Motor neuron (in vitro differentiated cells): Measurements from ENCODE around the gene TMEM121. TPM values are rescaled to one million over a fixed set of nuclear protein-coding genes. Genes with fewer than 3 reads are reported as not detected.

ENCODE experiments used
- ATAC-seq, 8 experiments: fragments of 200-7000 bp; cut with Tn5 transposase; replicated peaks in 6 of 8; 2 replicates each; pipeline ENCODE4 v1.8.0; 2021; ENCODE audit warnings: mild to moderate bottlenecking in 8 of 8, moderate library complexity in 8 of 8
- H3K27ac ChIP-seq, 2 donors: fragments of 250-450 bp; sonication (Bioruptor Pico); 2 replicates each; pipeline ENCODE4 v1.9.0; 2021; ENCODE audit warnings: antibody characterized with exemption in 2 of 2, mild to moderate bottlenecking in 2 of 2, moderate library complexity in 1 of 2
- H3K4me1 ChIP-seq, 2 donors: fragments of 250-450 bp; sonication (Bioruptor Pico); replicated peaks in 1 of 2; 2 replicates each; pipeline ENCODE4 v1.6.1; 2021; ENCODE audit warnings: antibody characterized with exemption in 2 of 2, mild to moderate bottlenecking in 2 of 2, moderate library complexity in 1 of 2
- H3K4me3 ChIP-seq, 5 donors: fragments of 250-450 bp; sonication (Bioruptor Pico); 2 replicates each; pipeline ENCODE4 v1.9.0; 2021; ENCODE audit warnings: antibody characterized with exemption in 5 of 5, mild to moderate bottlenecking in 5 of 5, moderate library complexity in 4 of 5
- WGBS, 10 experiments: fragments of 450-650 bp; shearing (Covaris generic); methylation state at CpG; one replicate each; pipeline ENCODE4 v1.0.0; 2022; 5-methylcytosine and 5-hydroxymethylcytosine counted together
- in situ Hi-C, 9 experiments: fragments of 400-800 bp; cut with MboI; loops; one replicate each; pipeline ENCODE4 v1.15.0; 2021; ENCODE audit warnings: low sequenced_read_pairs in 9 of 9, low pct_unique_long_range_greater_than_20kb in 2 of 9; ENCODE audit not compliant: unreplicated experiment in 9 of 9
- total RNA-seq, 8 experiments: library from RNA; unstranded; fragments of 300-600 nt; gene quantifications; 2 replicates each; pipeline versions ENCODE4 v1.2.3 to v1.2.4, GENCODE V29; 2022

The TMEM121 gene
- total RNA-seq, 8 experiments from 2014 or later, result 0.97 to 7.1 (median 3.0) TPM

DNA sequence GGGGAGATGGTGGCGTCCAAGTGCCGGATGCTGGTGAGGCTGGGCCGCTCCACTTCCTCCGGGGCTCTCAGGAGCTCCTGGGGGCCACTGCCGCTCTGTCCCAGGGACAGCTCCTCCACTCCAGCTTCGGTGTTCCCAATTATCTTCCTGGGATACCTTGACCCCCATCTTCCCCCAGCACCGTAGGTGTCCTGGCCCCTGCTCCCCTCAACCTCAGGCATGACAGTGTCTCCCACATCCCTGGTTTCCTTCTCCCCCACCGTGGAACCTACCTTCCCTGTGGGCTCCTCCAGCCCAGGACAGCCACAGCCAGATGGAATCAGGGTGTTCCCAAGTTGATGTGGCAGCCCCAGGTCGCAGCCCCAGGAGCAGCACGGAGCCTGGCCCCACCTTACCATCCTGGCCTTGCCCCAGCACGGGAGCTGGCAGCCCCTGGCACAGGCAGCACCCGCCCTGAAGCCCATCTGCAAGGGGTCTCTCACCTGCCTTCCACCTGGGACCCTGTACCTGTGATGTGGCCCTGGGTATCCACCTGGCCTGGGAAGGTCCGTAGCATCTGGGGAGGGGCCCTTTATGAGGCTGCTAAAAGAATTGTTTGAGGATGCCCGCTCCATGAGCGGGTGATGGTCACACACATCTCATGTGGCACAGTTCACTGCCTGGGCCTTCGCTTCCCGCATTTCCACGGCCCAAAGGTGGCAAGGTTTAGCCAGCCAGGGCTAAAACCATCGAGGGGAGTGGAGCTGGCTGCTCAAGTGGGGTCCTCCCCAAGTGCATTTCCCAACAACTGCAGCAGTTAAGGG lies 4.1 kb downstream of the TMEM121 start:
- WGBS, 10 experiments, result 80 to 93% (median 87%) methylated on average over 1 to 5 of the region's 19 CpGs; no CpG with 5 or more reads in 5 of the 10 experiments
- Histone ChIP-seq H3K4me3 (no peak overlapping the region), H3K4me1 (peaks cover 0 to 13% of the 10 kb centered on the region in 2 donors), H3K27ac (no peak overlapping the region)
- in situ Hi-C loops, result loop anchor here in 1 of 9 experiments (25.0 kb wide), 1 partner anchor 482 kb away; no protein-coding TSS in a partner anchor
- ATAC-seq, result no peak

DNA sequence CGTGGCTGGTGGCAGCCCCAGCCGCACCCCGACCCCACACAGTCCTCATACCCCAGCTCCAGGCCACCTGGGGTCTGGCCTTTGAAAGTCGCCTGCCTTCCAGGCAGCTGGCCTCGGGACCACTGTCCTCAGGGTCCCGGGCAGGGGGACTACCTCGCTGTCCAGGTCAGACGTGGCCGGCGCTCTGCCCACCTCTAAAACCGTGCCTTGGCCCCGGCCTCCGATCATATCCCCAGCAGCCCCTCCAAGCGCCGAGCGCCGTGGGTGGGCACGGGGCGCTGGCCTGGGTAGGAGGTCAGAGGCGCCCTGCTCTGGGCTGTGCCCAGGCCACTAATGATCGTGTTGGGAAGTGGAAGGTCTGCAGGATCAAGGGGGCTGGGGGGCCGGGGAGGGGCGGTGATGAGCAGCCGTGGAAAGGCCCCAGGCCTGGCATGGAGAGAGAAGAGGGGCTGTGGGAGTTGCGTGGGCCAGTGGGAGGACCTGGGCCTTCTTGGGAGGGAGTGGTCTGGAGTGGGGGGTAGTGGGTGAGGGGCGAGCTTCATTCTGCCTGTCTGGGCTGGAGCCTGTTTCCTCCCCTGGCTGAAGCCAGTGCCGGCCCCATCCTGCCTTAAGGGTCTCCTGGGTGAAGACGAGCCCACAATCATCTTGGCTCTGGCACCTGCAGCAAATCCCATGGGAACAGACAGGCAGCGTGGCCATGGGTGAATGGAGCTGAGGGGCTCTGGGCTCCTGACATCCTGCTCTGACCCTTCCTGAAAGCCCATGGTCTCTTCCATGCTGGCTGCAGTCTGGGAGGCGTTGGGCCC lies 4.9 kb downstream of the TMEM121 start:
- WGBS, 10 experiments, result 53 to 60% methylated on average over 1 to 3 of the region's 30 CpGs; no CpG with 5 or more reads in 8 of the 10 experiments
- ATAC-seq, result no peak
- in situ Hi-C loops, result loop anchor here in 1 of 9 experiments (25.0 kb wide), 1 partner anchor 481 kb away; no protein-coding TSS in a partner anchor
- Histone ChIP-seq H3K4me3 (no peak overlapping the region), H3K4me1 (peaks cover 0 to 13% of the 10 kb centered on the region in 2 donors), H3K27ac (no peak overlapping the region)

- no peak overlapping the region for H3K4me3 ChIP-seq
- H3K27ac ChIP-seq, result no peak overlapping the region
- 56 to 100% (median 75%) methylated on average over 1 to 13 of the region's 19 CpGs; no CpG with 5 or more reads in 2 of the 10 experiments for WGBS, 10 experiments
- in situ Hi-C loops, result loop anchor here in 1 of 9 experiments (25.0 kb wide), 1 partner anchor 480 kb away; no protein-coding TSS in a partner anchor
- peaks cover 0 to 13% of the 10 kb centered on the region in 2 donors for H3K4me1 ChIP-seq
- no peak for ATAC-seq
Measured at GRCh38 chr14:105531894-105532623, 5.7 kb downstream of the TMEM121 start.

GRCh38 chr14:105532735-105533141 lies 6.4 kb downstream of the TMEM121 start:
- 0 to 42% (median 17%) methylated on average over 1 to 3 of the region's 10 CpGs; no CpG with 5 or more reads in 6 of the 10 experiments for WGBS, 10 experiments

GRCh38 chr14:105533391-105533790 lies 7.0 kb downstream of the TMEM121 start:
- no peak for ATAC-seq
- peaks cover 0 to 4% of the 10 kb centered on the region in 2 donors for H3K4me1 ChIP-seq
- no peak overlapping the region for H3K27ac ChIP-seq
- H3K4me3 ChIP-seq, result no peak overlapping the region
- 46 to 68% (median 56%) methylated on average over 6 to 8 of the region's 9 CpGs; no CpG with 5 or more reads in 7 of the 10 experiments for WGBS, 10 experiments
- in situ Hi-C loops, result loop anchor here in 1 of 9 experiments (25.0 kb wide), 1 partner anchor 479 kb away; no protein-coding TSS in a partner anchor

More at GRCh38 chr14:105532735-105533141, 6.4 kb downstream of the TMEM121 start:
- no peak overlapping the region for H3K27ac ChIP-seq
- no peak overlapping the region for H3K4me3 ChIP-seq
- H3K4me1 ChIP-seq, result peaks cover 0 to 7% of the 10 kb centered on the region in 2 donors
- peak in 4 of 8 experiments; percentile 15 to 76 (median 38) for ATAC-seq
- in situ Hi-C loops, result loop anchor here in 1 of 9 experiments (25.0 kb wide), 1 partner anchor 480 kb away; no protein-coding TSS in a partner anchor

GRCh38 chr14:105533811-105534498 lies 7.6 kb downstream of the TMEM121 start:
- Histone ChIP-seq H3K4me1 (no peaks in the 10 kb centered on the region), H3K4me3 (no peak overlapping the region), H3K27ac (no peak overlapping the region)
- in situ Hi-C loops, result loop anchor here in 1 of 9 experiments (25.0 kb wide), 1 partner anchor 478 kb away; no protein-coding TSS in a partner anchor
- WGBS, 10 experiments, result 31 to 83% (median 46%) methylated on average over 1 to 18 of the region's 21 CpGs; no CpG with 5 or more reads in 1 of the 10 experiments
- no peak for ATAC-seq

DNA sequence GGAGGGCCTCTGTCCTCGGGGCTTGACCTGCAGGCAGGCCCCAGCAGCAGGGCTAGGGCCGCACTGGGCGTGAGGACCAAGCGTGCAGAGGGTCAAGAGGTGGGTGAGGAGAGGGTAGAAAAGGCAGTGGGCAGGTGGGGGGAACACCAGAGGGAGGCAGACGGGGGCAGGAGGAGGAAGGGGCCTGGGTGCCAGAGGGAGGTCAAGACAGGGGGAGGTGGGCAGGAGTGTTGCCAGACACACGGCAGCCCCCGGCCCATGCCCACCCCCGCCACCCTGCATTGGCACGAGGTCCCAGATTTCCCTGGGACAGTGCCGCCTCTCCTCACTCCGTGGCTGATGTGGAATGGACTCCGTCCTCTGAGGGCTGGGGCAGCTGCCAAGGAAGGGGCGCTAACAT lies 8.2 kb downstream of the TMEM121 start:
- 40% methylated on average over 1 of the region's 13 CpGs; no CpG with 5 or more reads in 9 of the 10 experiments for WGBS, 10 experiments
- no peaks in the 10 kb centered on the region for H3K4me1 ChIP-seq
- no peak for ATAC-seq
- no peak overlapping the region for H3K4me3 ChIP-seq
- H3K27ac ChIP-seq, result no peak overlapping the region
- in situ Hi-C loops, result loop anchor here in 1 of 9 experiments (25.0 kb wide), 1 partner anchor 478 kb away; no protein-coding TSS in a partner anchor

DNA sequence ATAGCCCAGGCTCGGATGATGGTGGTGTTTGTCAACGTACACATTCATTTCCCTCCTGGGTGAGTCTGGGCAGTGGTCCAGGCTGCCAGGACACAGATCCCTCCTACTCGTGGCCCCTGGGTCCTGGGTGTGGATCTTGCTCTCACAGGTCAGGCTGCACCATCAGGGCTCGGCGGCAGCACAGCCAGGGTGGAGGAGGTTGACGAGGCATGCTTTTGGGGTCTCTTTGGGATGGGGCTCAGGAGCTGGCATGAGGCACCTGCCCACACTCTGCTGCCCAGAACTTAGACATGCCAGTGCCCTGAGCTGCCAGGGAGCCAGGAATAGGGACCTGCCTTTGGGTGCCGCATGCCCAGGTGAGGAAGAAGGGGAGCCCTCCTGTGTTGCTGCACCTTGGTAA lies 9.7 kb downstream of the TMEM121 start:
- H3K4me3 ChIP-seq, result no peak overlapping the region
- H3K4me1 ChIP-seq, result no peaks in the 10 kb centered on the region
- in situ Hi-C loops, result loop anchor here in 1 of 9 experiments (25.0 kb wide), 1 partner anchor 476 kb away; no protein-coding TSS in a partner anchor
- no peak overlapping the region for H3K27ac ChIP-seq
- no peak for ATAC-seq
- WGBS, 10 experiments, result 55 to 100% (median 73%) methylated on average over 1 to 3 of the region's 7 CpGs; no CpG with 5 or more reads in 4 of the 10 experiments

DNA sequence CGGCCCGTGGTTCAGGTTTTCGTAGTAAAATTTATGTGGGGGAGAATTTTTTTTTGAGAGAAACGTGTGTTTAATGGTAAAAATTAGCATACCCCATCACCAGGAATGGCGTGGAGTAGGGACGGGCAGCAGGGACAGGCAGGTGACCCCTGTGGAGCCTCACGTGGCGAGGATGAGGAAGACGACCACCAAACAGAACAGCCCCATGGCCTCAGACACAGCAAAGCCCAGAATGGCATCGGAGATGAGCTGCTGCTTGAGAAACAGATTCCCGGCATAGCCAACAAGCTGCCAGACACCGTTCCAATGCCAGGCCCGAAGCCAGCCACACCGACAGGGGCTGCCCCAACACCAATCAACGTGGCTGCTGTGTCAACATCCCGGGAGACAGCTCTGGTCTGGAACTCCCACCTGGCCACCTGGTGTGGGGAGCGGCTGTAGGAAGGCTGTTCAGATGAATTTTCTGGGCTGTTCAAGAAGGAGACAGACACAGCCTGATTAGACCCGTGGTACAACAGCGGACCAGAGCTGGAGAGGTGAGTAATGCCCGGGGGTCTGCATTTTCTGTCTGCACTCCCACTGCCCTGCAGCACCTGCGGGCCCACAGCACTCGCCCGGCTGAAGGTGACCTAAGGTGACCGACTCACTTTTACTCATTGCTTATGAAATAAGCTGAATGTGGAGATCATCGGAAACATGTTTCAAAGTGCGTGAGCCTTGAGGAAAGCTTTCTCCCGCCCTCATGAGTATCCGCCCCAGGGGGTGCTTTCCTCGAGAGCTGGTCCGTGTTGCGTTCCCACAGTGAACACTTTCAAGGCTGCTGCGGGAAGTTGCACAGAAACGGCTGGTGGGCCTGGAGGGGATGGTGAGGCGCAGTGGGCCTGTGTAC lies 10.6 kb downstream of the TMEM121 start:
- in situ Hi-C loops, result loop anchor here in 1 of 9 experiments (25.0 kb wide), 1 partner anchor 475 kb away; no protein-coding TSS in a partner anchor
- Histone ChIP-seq H3K4me1 (no peaks in the 10 kb centered on the region), H3K4me3 (no peak overlapping the region), H3K27ac (no peak overlapping the region)
- WGBS, 10 experiments, result 27 to 80% (median 58%) methylated on average over 1 to 29 of the region's 34 CpGs; no CpG with 5 or more reads in 1 of the 10 experiments
- no peak for ATAC-seq

DNA sequence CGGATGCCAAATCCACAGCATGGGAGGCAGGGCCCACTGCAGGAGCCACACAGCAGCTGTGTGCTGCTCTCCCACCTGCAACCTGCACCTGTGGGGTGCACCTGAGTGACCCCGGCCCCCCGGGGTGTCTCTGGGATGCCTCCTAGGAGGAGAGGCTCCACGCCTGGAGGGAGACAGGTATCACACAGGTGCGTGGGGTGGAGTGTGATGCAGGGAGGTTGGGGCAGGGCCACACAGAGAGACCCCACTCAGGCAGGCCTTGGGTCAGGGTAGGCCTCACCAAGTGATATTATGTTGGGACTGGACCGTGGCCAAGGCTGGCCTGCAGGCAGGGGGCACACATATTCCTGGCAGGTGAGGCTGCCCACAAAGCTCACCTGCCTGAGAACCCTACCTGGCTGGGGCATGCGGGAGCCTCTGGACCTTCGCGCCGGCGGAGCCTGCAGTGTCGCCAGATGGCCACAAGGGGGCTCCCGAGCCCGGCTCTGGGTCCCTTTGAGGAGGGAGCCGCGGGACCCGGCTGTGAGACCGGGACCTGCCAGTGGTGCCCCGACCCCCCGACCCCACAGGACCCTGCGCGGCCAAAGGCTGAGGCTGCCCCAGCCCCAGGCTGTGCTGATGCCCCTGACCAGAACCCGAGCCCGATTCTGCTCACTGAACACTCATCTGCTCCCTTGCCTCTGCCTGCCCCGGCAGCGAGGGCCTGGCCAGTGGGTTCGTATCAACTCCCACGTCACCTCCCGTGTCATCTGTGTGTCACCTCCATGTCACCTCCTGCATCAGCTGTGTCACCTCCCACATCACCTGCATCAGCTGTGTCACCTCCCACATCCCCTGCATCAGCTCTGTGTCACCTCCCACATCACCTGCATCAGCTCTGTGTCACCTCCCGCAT lies 11.4 kb downstream of the TMEM121 start:
- Histone ChIP-seq H3K4me3 (no peak overlapping the region), H3K27ac (no peak overlapping the region), H3K4me1 (no peaks in the 10 kb centered on the region)
- WGBS, 10 experiments, result 0 to 80% (median 20%) methylated on average over 1 to 7 of the region's 30 CpGs; no CpG with 5 or more reads in 3 of the 10 experiments
- in situ Hi-C loops, result loop anchor here in 1 of 9 experiments (25.0 kb wide), 1 partner anchor 474 kb away; no protein-coding TSS in a partner anchor
- ATAC-seq, result peak; percentile 36 to 91 (median 78)
